Stimulated activated CD8-positive, alpha-beta memory T cell treated with anti-CD3 and anti-CD28 coated beads, Interleukin-2, amount 100 ng/mL, for 48 hours (primary cell): ENCODE data around the gene FCN2.

Experiments
- DNase-seq, 2 donors: peaks; one replicate each; pipeline ENCODE4 v3.0.0-alpha.2; 2020; ENCODE audit warnings: low read depth in 2 of 2

FCN2 gene

DNA sequence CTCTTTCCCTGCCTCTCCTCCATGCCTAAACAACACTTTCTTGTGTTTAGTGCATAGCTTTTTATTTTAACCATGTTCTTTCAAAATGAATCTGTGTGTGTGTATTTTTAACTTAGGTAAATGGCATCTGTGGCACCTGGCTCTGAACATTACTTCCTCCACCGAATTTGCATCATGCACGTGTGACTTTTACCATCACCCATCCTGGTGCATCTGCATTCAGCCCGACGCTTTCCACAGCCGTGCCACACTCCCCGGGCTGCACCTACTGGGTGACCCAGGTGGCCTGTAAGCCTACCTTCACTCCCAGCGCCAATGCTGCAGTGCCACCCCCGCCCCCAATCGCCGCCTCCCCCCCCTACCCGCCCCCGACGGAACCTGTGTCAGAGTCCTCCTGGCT lies 49.8 kb downstream of the FCN2 start:
- no peak for DNase-seq

DNA sequence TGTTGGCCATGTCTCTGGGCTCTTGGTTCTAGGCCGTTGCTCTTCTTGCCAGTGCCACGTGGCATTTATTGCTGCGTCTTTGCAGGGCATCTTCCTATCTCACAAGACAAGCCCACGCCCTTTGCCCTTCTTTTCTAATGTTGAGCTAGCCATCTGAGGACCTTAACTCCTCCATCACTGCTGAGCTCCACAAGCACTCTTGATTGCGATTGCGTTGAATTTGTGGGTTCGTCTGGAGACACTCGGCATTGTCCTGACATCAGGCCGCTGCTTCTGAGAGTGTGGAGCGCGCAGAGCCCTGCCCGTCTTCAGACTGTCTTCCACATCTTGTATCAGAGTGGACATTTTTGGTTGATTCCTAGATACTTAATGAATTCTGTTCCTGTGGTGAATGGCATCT lies 51.6 kb downstream of the FCN2 start:
- DNase-seq: no peak

DNA sequence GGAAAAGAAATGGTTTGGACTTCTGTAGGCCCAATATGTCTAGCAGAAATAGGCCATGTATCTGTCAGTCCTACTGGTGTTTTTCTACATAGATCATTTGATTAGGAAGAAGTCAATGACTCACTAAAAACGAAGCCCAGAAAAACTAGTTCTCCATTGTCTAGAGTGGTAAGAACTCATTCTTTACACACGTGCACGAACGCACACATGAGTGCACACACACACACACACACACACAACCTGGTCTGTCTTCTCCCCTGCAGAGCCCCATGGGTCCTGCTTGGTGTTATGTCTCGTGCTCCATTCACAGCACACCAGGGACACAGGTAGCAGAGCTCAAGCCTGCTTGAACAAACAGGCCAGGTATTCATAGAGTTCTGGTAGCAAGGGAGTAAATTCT lies 52.0 kb downstream of the FCN2 start:
- DNase-seq: no peak

DNA sequence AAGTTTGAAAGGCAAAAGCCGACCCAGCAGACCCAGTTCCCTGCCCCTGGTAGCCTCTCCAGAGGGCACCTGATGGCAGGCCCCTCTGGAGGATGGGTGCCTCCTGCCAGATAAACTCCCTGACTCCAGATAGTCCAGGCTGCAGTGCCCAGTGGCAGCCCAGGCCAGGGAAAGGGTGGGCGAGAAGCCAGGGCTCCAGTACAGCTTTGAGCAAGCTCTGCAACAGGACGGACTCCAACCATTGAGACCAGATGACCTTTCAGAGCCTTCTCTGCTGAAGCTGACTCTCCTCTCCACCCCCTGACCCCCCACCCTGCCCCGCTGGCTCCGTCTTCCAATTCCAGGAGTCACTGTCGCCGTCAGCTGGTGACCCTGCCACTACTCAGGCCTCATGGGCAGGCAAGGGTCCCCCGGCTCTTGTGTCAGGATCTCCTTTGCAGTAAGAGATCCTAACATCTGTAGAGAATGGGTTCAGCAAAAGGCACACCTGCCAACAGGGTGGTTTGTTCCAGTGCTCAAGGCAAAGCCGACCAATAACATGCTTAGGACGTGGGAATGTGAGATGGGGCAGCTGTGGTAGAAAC lies 52.6 kb downstream of the FCN2 start:
- DNase-seq: no peak

DNA sequence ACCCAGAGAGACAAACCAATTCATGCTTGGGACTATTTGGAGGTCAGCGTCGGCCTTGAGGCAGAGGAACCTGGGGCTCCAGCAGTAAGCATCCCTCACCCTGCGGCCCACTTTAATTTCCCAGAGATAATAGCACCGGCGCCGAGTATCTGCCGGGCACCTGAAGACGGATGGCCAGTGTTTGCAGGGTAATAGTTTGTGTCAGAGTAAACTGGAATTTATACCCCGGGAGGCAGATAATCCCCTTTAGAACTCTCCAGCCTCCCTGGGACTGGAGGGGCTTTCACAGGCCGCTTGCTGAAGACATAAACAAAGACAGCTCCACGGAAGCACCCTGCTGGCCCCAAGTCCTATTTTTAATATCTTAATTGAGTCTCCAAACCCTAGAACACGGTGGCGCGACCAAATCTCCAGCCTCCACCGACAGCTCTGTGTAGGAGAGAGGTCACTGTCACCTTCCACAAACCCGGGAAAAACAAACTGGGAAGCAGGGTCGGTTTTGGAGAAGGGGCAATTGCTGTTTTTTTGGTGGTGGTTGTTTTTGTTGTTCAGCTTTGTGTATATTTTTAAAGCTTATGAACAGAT lies 54.5 kb downstream of the FCN2 start:
- DNase-seq: no peak

DNA sequence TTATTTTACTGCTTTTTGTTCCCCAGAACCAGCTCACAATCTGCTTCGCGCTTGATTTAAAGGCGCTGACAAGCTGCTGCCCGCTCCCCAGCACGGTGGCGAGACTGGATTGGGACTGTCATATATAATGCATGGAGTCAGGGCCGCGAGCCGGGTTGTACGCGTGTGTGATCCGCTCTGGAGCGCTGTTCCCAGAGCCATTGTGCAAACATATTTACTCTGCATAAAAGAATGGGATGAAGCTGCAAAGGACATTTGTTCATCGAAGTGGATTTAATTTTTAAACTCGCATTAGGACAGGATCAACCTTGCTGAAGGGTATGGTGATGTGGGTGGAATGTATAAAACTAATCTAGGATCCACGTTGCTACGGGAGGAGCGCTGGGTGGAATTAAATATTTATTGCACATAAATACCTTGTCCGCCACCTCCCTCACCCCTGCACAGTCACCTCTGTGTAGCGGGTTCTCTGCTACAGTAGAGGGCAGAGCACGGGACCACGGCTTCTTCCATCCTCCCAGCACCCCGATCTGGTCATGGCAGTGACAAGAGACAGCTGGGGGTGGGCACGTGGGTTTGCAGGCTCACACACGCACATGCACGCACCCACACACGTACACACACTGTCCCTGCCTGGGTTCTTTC lies 55.2 kb downstream of the FCN2 start:
- DNase-seq: no peak

DNA sequence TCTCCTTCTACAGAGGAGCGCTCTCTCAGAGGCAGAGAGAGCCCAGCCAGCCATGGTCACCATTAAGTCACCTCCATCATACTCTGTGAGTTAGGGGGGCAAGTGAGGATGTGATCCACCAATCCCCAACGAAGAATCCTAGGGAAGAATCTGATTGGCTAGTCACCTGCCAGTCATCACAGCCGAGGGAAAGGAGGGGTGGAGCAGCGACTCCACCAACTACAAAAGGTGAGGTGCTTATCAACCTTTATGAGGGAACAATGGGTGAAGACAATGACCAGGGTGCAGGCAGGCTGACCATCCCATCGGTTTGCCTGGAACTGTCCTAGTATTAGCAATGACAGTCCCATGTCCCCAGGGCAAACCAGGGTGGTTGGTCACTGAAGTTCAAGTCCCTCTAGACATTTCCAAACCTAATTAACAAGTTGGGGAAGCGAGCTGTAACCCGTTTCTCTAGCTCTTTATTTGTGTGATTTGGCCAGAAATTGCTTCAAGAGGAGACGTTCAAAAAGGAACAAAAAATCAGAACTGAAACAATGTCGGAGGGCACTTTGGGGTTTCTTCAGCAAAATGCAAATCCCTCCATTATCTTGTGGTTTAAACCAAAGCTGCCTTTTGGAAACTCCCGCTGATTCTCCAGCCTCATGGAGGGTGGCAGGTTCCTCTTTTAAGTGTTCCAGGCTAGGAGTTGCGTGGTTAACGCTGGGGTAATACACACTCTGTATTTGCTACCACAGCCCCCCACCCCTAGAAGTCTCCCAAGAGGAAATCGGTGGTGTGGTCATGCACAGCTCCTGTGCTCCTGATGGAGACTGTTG lies 55.9 kb downstream of the FCN2 start:
- DNase-seq: no peak
